NCI-H146 treated with DMSO at 0.1 percent for 48 hours (cell line): ENCODE results near the gene CAPN11.

Experiments used
- DNase-seq: peaks from one replicate; lab custom pipeline; 2025; ENCODE audit not compliant: unreplicated experiment; lab: John Stamatoyannopoulos, UW

The CAPN11 gene

DNA sequence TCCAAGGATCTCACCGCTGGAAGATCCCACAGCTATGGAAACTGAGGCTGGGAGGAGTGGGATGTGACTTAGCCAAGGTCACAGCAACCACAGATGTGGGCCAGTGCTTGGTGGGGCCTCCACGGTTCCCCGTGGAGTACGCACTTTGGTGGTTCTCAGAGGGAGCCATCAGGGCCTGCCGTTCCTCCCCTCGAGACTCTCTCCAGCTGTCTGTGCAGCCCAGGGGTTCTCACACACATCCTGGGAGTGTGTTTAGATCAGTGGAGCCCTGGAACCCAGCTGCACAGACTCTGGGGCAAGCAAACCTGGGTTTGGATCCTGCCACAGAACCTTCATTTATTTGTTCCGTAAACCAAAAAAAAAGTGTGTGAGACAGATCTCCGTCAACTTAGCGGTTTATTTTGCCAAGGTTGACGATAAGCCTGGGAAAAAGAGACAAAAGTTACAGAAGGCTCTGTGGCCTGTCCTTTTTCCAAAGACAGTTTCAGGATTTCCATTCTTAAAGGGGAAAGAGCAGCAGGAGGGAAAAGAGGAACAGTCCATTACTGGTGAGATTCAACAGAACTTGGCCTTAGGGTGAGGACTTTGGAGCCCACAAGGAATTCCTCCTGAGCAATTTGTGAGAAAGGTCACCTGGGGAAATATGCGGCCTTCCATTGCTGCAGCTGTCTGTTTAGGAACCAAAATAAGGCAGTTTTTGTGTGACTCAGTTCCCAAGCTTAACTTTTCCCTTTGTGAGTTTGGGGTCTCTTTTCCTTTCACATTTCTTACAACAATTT lies 44.5 kb downstream of the CAPN11 start:
- no peak for DNase-seq

DNA sequence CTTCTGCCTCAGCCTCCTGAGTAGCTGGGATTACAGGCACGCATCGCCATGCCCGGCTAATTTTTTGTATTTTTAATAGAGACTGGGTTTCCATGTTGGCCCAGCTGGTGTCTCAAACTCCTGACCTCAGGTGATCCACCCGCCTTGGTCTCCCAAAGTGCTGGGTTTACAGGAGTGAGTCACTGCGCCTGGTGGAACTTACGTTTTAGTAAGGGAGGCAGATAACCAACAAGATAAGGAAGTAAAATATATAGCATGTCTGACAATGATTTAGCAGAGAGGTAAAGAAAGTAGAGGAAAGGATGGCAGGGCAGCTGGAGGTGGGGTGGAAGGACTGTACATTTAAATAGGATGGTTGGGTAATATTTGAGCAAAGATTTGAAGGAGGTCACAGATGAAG lies 45.3 kb downstream of the CAPN11 start:
- no peak for DNase-seq

DNA sequence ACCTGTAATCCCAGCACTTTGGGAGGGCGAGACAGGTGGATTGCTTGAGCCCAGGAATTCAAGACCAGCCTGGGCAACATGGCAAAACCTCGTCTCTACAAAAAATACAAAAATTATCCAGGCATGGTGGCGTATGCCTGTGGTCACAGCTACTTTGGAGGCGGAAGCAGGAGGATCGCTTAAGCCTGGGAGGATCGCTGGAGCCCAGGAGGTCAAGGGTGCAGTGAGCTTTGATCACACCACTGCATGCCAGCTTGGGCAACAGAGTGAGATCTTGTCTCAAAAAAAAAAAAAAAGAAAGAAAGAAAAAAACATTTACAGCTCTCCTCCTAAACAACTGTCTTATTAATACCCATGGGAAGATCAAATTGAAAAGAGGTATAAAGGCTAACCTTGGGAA lies 49.3 kb downstream of the CAPN11 start:
- no peak for DNase-seq

DNA sequence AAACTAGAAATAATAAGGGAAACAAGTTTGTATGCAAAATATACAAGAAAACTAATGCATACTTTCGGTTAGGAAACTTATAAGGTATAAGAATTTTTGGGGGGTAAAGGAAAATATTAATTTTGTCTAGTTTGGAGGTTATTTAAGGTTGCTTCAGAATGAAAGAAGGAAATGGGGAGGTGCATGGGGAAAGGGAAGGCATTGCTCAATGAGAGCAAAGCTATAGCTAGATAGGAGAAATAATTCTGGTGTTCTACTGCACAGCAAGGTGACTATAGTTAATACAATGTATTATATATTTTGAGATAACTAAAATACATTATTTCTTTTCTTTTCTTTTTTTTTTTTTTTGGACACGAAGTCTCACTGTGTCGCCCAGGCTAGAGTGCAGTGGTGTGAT lies 52.7 kb downstream of the CAPN11 start:
- no peak for DNase-seq

DNA sequence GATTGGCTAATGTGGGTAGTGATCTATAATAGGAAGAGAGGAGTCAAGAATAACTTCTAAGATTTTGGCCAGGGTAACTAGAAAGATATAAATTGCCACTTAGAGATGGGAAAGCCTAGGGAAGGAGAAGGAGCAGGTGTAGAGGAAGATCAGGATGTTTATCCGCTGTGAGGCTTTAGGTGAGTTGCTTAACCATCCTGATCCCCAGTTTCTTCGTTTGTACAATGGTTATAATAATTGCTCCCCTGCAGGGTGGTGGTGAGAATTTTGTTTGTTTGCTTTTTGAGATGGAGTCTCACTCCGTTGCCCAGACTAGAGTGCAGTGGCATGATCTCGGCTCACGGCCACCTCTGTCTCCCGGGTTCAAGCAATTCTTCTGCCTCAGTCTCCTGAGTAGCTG lies 55.7 kb downstream of the CAPN11 start:
- DNase-seq: no peak

DNA sequence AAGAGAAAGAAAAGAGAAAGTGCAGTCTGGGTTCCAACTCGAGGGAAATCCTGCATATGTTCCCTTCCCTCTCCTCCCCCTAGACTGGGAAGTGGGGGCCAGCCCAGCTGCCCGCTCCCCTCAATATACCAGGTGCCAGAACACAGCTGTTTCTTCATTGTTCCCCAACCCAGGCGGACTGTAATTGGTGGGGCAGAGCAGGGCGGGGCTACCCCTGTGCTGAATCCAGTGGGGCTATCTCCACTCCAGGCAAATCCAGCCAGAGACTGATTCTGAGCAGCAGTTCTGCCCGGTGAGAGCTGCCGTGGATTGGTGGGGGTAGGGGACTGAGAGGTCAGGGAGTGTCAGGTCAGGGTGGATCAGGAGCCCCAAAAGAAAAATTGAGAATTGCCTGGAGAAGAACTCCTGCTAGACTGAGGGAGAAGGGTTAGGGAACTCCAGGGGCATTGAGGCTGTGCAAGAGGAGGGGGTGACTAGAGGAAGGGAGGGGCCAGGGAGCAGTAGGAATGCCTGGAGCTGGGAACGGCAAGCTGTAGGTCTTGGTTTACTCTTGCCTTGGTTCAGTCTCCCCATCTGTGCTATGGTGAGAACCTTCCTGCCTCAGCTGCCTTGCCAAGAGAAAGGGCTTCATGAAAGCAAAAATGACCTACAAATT lies 58.2 kb downstream of the CAPN11 start, which contains the start of gene MYMX:
TSS of gene MYMX (plus strand) at position 250 of the 655 bp plus-strand sequence. CDS start 546 bp downstream, outside the sequence.
- DNase-seq: no peak

DNA sequence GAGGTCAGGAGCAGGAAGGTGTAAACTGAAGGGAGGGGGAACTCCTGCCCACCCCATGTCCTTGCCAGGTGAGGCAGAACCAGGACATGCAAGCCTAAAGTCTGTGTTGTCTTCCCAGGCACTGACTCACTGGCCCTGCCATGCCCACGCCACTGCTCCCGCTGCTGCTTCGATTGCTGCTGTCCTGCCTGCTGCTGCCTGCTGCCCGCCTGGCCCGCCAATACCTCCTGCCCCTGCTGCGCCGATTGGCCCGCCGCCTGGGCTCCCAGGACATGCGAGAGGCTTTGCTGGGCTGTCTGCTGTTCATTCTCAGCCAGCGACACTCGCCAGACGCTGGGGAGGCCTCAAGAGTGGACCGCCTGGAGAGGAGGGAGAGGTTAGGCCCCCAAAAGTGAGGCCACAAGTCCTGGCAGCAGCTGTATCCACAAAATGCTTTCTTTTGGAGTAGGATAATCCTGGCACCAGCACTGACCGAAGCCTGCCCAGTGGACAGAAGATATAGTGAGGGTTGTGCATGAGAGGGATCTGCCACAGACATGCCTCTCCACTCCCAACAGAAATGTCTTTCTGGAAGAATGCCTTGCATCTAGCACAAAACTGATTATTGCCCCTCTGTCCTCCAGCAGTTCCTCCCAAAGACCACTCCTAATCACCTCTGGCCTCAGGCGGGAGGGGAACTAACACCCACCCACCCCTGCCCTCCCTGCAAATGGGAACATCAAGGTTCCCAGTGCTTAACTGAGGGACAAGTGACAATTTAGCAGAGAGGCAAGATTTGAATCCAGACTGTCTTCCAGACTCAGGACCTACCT lies 58.9 kb downstream of the CAPN11 start:
- DNase-seq: no peak

DNA sequence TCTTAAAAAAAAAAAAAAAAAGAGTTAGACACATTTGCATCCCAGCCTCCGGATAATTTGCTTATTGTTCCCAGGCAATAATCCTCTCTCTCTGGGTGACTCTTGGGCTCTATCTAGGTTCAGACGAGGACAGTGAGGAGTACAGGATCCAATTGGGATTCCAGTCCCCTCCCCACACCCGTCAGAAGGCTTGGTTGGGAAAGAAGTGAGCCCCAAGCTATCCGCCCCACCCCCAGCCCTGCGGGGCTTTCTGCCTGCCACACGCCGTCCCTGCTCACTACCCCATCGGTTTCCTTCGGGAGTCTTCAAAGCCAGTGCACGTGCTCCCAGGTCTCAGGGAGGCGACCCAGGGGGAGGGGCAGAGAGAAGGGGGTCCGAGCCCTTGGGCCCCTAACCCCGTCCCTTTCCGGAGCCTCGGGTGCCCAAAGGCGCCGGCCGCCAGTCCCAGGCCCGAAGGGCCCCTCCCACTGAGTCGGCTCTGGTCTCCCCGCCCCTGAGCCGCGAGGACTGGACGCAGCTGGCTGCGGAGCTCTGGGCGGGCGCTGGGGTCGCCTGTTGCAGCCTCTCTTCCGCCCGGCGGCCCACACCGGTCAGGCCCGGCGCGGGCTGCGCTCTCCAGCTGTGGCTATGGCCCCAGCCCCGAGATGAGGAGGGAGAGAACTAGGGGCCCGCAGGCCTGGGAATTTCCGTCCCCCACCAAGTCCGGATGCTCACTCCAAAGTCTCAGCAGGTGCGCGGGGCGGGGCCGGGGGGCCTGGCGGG lies 60.6 kb downstream of the CAPN11 start:
- DNase-seq: peak; percentile 88

DNA sequence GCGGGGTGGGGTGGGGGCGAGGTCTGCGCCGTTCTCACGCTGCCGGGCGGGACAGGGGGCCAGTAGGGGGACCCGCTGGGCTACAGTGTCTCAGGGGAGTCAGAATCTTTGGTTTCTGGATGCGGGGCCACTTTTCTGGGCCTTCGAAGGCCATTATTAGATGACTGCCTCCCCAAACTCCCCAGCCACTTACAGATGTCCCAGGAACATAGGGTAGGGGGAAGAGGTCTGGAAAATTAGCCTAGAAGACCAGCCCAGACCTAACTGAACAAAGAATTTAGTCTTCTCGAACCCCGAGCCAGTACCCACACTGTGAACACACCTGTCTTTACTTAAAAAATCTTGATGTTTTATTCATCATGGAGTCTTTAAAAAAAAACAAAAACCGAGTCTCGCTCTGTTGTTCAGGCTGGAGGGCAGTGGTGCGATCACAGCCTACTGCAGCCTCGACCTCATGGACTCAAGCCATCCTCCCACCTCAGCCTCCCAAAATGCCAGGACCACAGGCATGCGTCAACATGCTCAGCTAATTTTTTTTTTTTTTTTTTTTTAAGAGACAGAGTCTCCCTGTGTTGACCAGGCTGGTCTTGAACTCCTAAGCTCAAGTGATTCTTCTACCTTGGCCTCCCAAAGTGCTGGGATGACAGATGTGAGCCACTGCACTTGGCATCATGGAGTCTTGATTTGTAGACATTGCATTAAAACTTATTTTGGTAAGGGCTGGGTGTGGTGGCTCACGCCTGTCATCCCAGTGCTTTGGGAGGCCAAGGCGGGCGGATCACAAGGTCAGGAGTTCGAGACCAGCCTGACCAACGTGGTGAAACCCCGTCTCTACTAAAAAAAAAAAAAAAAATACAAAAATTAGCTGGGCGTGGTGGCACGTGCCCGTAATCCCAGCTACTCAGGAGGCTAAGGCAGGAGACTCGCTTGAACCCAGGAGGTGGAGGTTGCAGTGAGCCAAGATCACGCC lies 61.5 kb downstream of the CAPN11 start:
- DNase-seq: no peak

DNA sequence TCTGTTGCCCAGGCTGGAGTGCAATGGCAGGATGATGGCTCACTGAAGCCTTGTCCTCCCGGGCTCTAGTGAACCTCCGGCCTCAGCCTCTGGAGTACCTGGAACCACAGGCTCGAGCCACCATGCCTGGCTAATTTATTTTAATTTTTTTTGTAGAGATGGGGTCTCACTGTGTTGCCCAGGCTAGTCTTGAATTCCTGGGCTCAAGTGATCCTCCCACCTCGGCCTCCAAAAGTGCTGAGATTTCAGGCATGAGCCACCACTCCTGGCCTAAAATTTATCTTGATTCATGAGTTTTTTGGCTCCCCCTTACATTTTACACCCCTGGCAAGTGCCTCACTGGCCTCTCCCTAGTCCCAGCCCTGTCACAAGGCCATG lies 62.3 kb downstream of the CAPN11 start:
- DNase-seq: no peak

DNA sequence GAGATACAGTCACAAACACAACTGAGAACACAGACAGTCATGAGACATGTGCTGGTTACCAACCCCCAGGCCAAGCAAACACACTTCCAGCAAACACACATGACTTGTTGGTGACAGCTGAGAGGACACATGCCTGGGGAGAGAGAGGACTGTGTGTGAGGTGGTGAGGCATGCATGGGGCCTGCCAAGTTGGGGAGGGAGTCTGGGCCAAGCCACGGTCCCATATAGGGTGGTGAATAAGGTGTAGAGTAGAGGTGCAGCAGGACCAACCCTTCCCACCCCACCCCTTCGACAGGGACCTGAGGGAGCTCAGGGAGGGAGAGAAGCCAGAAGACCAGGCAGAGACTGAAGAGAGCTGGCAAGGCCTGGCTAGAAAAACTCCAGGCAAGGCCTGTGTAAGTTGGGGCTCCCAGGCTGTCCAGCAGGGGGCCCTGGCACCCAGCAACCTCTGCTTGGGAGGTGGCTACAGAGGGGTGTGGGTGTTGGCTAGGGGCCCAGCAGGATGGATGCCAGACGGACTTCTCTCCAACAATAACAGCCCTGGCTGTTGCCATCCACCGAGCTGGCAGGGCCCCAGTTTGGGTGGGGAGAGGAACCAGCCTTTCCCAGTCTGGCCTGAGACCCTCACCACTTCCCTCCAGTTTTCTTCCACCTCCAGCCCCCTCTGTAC lies 62.8 kb downstream of the CAPN11 start:
- DNase-seq: peak; percentile 21

DNA sequence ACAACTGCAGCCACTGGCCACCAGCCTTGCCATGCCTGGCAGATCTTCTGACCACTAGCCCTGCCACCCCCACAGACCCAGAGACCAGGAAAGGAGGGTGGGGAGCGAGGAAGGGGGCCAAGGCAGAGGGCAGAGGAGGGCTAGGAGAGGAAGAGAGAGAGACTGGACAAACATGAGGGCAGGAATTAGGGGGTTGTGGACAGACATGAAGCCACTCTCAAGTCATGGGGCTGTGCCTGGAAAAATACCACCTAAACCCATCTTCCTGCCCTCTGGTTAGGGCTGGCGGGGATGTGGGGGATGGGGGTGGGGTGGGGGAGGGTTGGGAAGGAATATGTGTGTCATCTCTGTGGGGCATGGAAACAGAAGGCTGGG lies 63.3 kb downstream of the CAPN11 start:
- no peak for DNase-seq

DNA sequence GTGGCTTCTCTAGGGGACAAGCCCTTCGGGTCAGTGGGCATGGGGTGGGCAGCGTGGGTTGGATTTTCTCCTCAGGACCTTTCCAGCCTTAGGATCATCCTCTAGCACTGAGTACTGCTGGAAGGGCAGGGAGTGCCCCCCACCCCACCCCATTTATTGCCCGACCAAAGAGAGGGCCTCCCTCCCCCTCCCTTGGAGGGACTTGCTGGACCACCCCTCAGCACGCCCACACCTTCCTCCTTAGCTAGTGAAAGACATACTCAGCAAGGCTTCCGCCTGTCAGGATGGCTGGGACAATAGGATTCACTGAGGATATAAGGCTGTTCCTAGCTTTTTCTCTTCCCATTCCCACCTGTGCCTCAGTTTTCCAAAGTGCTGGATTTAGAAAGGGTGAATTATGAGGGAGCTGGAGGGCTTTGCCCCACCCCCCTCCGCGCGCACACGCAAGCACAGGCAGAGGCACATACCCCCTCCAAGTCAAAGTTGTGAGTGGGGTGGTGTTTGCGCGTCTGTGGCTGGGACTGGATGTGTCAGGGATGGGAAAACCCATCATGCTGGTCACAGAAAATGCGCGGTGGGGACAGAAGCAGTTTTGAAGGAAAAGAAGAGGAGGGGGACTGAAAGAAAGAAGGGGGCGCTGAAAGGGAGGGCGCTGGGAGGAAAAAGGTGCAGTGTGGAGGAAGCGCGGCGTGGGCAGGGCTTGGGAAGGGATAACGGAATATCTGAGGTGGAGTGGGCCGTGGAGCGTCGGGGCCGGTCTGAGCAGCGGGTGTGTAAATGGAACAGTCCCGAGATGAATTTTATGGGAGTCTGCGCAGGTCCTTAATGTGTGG lies 64.1 kb downstream of the CAPN11 start:
- no peak for DNase-seq

DNA sequence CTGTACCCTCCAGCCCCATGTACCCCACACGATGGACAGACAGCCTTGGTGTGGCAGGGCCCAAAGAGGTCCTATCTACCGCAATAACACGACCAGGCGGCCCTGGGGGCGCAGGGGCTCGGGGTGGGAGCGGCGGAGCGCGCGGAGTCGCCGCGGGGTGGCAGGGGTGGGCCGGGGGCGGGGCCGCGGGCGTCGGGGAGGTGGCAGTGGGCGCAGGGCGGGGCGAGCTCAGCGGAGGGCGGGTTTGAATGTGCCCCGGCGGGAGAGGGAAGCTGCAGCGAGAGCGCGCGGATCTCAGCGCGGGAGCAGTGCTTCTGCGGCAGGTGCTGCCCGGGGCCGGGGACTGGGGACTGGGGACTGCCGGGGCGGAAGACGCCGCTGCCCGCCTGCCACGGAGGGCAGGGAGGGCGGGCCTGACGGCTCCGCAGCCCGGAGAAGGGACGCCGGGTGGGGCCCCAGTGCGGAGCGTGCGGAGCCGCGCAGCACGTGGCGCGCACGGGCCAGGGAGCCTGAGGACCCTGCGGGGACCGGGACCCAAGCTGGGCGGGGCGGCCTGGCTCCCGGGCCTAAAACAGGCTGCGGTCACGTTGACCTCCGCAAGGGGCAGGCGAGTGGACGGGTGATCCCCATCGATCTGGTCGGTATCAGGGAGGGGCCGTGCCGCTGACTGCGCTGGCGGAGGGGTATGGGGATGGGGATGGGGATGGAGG lies 64.9 kb downstream of the CAPN11 start, which contains the start of gene SLC29A1:
TSS of gene SLC29A1 (plus strand) at position 277 of the 710 bp plus-strand sequence. CDS start 3,719 bp downstream, outside the sequence.
- DNase-seq: peak; percentile 92

DNA sequence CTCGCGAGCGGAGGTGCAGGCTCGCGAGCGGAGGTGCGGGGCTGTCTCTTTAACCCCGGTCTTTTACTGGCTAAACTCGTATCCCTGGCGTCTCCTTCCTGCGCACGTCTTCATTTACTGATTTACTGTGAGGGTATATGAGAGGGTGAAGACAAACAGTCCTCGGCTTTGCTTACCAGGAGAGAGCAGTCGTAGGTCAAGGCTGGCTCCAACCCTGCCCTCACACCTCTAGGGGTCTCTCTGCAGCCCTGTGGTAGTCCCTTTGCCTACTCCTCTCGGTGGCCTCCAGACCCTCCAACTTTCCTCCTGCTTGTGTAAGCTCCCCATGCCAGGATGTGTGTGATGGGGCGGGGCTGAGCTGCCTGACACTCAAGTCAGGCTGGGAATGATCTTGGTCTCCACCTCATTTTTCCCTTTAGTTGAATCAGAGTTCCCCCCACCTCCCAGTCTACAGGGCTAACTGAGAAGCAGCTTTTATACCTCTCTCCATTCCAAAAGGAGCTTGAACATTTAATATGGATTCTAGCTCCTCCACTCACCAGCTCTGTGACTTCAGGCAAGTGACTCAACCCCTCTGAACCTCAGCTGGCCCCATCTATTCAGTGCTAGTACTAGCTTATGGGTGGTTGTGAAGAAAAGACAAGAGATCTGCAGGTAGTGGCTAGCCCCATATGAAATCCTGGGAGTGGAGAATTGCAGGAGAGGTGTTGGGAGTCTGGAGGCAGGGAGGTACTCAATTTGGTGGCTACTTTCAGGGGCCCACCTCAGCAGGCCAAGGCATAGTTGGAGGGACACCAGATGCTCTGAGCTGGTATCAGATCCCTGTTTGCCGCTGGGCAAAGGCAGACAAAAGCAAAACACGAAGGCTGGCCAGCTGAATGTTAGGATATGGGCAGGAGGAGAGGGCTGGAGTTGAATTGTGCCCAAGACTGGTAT lies 65.7 kb downstream of the CAPN11 start:
- no peak for DNase-seq

DNA sequence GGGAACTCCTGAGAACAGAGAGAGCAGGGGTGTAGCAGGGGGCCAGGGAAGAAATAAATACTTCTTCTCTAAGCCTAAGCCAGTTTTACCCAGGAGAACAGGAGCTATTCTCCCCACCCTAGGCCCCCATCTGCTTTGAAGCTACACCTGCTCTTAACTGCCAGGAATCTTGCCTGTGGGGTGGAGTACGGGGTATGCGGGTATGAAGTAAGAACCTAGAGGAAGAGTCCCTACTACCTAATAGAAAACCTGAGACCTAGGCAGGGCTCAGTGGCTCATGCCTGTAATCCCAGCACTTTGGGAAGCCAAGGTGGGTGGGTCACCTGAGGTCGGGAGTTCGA lies 66.3 kb downstream of the CAPN11 start:
- DNase-seq: no peak
